GM23248 (cell line): ENCODE data around the gene NTMT1. TPM values are rescaled to one million over a fixed set of nuclear protein-coding genes. Genes with fewer than 3 reads are reported as not detected.

Source experiments
- DNase-seq: peaks from one replicate; pipeline ENCODE4 v3.0.0-alpha.2; 2015
- H2AFZ ChIP-seq: fragments of 200-600 bp; sonication (generic); 2 replicates; pipeline ENCODE4 v1.6.1; 2016; ENCODE audit warnings: antibody characterized with exemption
- H3F3A ChIP-seq: fragments of 200-600 bp; sonication (generic); 2 replicates; pipeline ENCODE4 v1.6.1; 2016; ENCODE audit warnings: mild to moderate bottlenecking, antibody characterized with exemption, mixed run types; ENCODE audit not compliant: insufficient read depth
- H3K27ac ChIP-seq: fragments of 200-600 bp; sonication (generic); 2 replicates; pipeline ENCODE4 v1.5.1; 2016; ENCODE audit warnings: mild to moderate bottlenecking
- H3K27me3 ChIP-seq: fragments of 200-600 bp; sonication (generic); replicated peaks from 2 replicates; pipeline ENCODE4 v1.6.1; 2016; ENCODE audit warnings: mild to moderate bottlenecking; ENCODE audit not compliant: insufficient read depth
- H3K36me3 ChIP-seq: fragments of 200-600 bp; sonication (generic); 2 replicates; pipeline ENCODE4 v1.6.1; 2016; ENCODE audit warnings: low read depth, mild to moderate bottlenecking
- H3K4me1 ChIP-seq: fragments of 200-600 bp; sonication (generic); 2 replicates; pipeline ENCODE4 v1.6.1; 2016; ENCODE audit warnings: mild to moderate bottlenecking; ENCODE audit not compliant: insufficient read depth
- H3K4me2 ChIP-seq: fragments of 200-600 bp; sonication (generic); one replicate; pipeline ENCODE4 v1.6.1; 2016; ENCODE audit warnings: mild to moderate bottlenecking; ENCODE audit not compliant: unreplicated experiment
- H3K4me3 ChIP-seq: fragments of 200-600 bp; sonication (generic); 2 replicates; pipeline ENCODE4 v1.5.1; 2016; ENCODE audit warnings: mild to moderate bottlenecking
- H3K79me2 ChIP-seq: fragments of 200-600 bp; sonication (generic); 2 replicates; pipeline ENCODE4 v1.6.1; 2016; ENCODE audit warnings: mild to moderate bottlenecking; ENCODE audit not compliant: insufficient read depth
- H3K9ac ChIP-seq: fragments of 200-600 bp; sonication (generic); 2 replicates; pipeline ENCODE4 v1.6.1; 2016; ENCODE audit warnings: mild to moderate bottlenecking
- H3K9me2 ChIP-seq: fragments of 200-600 bp; sonication (generic); 2 replicates; pipeline ENCODE4 v1.6.1; 2016; ENCODE audit warnings: mixed run types, mild to moderate bottlenecking, moderate library complexity; ENCODE audit not compliant: insufficient read depth
- H3K9me3 ChIP-seq: fragments of 200-600 bp; sonication (generic); one replicate; pipeline ENCODE4 v1.6.1; 2017; ENCODE audit warnings: low read depth
- H4K20me1 ChIP-seq: fragments of 200-600 bp; sonication (generic); 2 replicates; pipeline ENCODE4 v1.6.0; 2016; ENCODE audit not compliant: insufficient read depth
- EZH2 ChIP-seq: fragments of 200-600 bp; sonication (generic); IDR thresholded peaks from 2 replicates; pipeline ENCODE4 v1.6.1; 2018; ENCODE audit warnings: antibody characterized with exemption, mild to moderate bottlenecking; ENCODE audit not compliant: insufficient read depth, poor library complexity, severe bottlenecking
- EZH2phosphoT487 ChIP-seq: fragments of 200-600 bp; sonication (generic); IDR thresholded peaks from 2 replicates; pipeline ENCODE4 v1.6.1; 2018; ENCODE audit warnings: antibody characterized with exemption, moderate library complexity, mild to moderate bottlenecking, low read depth; ENCODE audit not compliant: insufficient read depth
- WGBS, 2 experiments: methylation state at CpG; one replicate each; pipeline ENCODE4 v1.1.6; 2015 to 2017; ENCODE audit warnings: low lambda C conversion rate in 2 of 2, low coverage in 1 of 2; ENCODE audit errors: missing lambda C conversion rate in 2 of 2; 5-methylcytosine and 5-hydroxymethylcytosine counted together
- in situ Hi-C: fragments of 300-500 bp; cut with MboI; formaldehyde crosslinking; loops from 2 replicates; pipeline ENCODE4 v1.15.0; 2020
- polyA plus RNA-seq: library from polyadenylated mRNA; unstranded; fragments of >200 nt; fragmentation: Nextera tagmentation; extraction: Ambion mirVana; gene quantifications from 2 replicates; pipeline ENCODE4 v1.2.1, GENCODE V29; 2016
- total RNA-seq: library from RNA; depleted of rRNA; stranded (reverse); fragments of >200 nt; shearing (Covaris generic); gene quantifications from 2 replicates; pipeline ENCODE4 v1.2.3, GENCODE V29; 2014

Gene NTMT1
- total and polyA plus RNA-seq, 2 experiments from 2014 or later: 44.5 to 115 TPM

- no peaks in the 10 kb centered on the region for H3K36me3 ChIP-seq
- H3K9me3 ChIP-seq: no peaks in the 10 kb centered on the region
- peaks cover 23% of the 10 kb centered on the region; the same call in 1 of the 2 replicates for H3F3A ChIP-seq
- peaks cover 98% of the 10 kb centered on the region for H3K79me2 ChIP-seq
- peaks cover 35% of the 10 kb centered on the region for H3K4me1 ChIP-seq
- no peaks in the 10 kb centered on the region for H4K20me1 ChIP-seq
- no peak for TF ChIP-seq EZH2phosphoT487
- no peak for TF ChIP-seq EZH2
- H3K27ac ChIP-seq: peak overlapping the region; percentile 49
- H3K9ac ChIP-seq: peak overlapping the region; percentile 71
- H2AFZ ChIP-seq: no peak overlapping the region
- no peaks in the 10 kb centered on the region for H3K27me3 ChIP-seq
- H3K4me2 ChIP-seq: peak overlapping the region; percentile 32
- WGBS, 2 experiments: 23 to 30% methylated on average over 24 to 27 of the region's 27 CpGs
- no peak overlapping the region for H3K4me3 ChIP-seq
- DNase-seq: peak; percentile 54
- H3K9me2 ChIP-seq: no peaks in the 10 kb centered on the region
- in situ Hi-C loops: no loop called here
Observed at GRCh38 chr9:129675620-129676019, 49.7 kb downstream of the NTMT1 start.

- peak overlapping the region; percentile 71 for H3K9ac ChIP-seq
- no peaks in the 10 kb centered on the region for H3K27me3 ChIP-seq
- H3F3A ChIP-seq: peaks cover 16% of the 10 kb centered on the region; the same call in 1 of the 2 replicates
- peaks cover 28% of the 10 kb centered on the region for H3K4me1 ChIP-seq
- peaks cover 98% of the 10 kb centered on the region for H3K79me2 ChIP-seq
- no peaks in the 10 kb centered on the region for H3K9me3 ChIP-seq
- WGBS, 2 experiments: 40 to 44% methylated on average over 4 of the region's 4 CpGs
- peak overlapping the region; percentile 31 for H3K4me2 ChIP-seq
- no peak overlapping the region for H3K4me3 ChIP-seq
- H3K27ac ChIP-seq: peak overlapping the region; percentile 49
- H2AFZ ChIP-seq: no peak overlapping the region
- TF ChIP-seq EZH2 (no peak), EZH2phosphoT487 (no peak)
- in situ Hi-C loops: no loop called here
- H3K9me2 ChIP-seq: no peaks in the 10 kb centered on the region
- no peaks in the 10 kb centered on the region for H3K36me3 ChIP-seq
- no peak for DNase-seq
- H4K20me1 ChIP-seq: no peaks in the 10 kb centered on the region
Observed at GRCh38 chr9:129676287-129676686, 50.3 kb downstream of the NTMT1 start.

DNA sequence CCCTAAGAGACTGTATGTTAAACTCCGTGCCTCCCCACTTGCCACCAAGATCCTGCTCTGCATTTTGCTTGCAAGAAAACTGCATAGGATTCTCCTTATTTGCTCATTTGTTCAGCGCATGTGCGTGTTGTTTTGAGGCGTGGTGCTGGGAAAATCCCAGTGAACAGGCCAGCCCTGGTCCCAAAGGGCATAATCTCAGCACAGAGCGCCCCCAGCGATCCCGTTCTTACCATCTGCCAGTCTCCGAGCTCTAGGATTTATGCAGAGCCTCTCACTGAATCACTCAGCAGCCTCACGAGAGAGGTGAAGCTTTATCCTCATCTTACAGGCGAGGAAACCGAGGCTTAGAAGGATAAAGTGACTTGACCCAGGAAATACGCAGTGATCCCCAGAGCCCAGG lies 51.0 kb downstream of the NTMT1 start:
- DNase-seq: peak; percentile 89
- Histone ChIP-seq H4K20me1 (no peaks in the 10 kb centered on the region), H3K9me3 (no peaks in the 10 kb centered on the region), H3K4me3 (no peak overlapping the region), H3K4me1 (peaks cover 26% of the 10 kb centered on the region), H2AFZ (no peak overlapping the region), H3K9me2 (no peaks in the 10 kb centered on the region), H3K27ac (peak overlapping the region; percentile 49), H3K9ac (peak overlapping the region; percentile 71), H3K4me2 (peak overlapping the region; percentile 31), H3K27me3 (no peaks in the 10 kb centered on the region), H3K36me3 (no peaks in the 10 kb centered on the region), H3K79me2 (peaks cover 98% of the 10 kb centered on the region), H3F3A (peaks cover 15% of the 10 kb centered on the region; the same call in 1 of the 2 replicates)
- no peak for TF ChIP-seq EZH2
- in situ Hi-C loops: no loop called here
- WGBS, 2 experiments: 20 to 21% methylated on average over 12 of the region's 12 CpGs

DNA sequence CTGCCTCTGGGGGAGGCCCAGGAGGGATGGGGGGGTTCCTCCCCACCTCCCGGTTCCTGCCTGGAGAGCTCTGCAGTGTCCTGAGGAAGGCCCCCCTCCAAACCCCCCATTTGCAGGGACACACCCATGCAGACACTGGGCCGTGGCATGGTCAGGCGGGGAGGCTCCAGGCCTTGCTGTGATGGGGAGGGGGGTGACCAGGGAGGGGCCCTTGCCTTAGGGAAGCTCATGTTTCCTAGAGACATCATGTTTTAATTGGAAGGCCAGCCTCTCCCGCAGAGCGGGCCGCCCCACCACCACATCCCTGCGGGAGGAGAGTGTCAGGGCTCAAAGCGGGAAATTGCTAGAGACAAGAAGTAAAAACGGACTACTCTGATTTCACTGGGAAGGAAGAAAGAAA lies 51.5 kb downstream of the NTMT1 start:
- Histone ChIP-seq H3K9me3 (no peaks in the 10 kb centered on the region), H3K36me3 (no peaks in the 10 kb centered on the region), H3K27ac (peak overlapping the region; percentile 49), H3K4me1 (peaks cover 26% of the 10 kb centered on the region), H3F3A (peaks cover 15% of the 10 kb centered on the region; the same call in 1 of the 2 replicates), H3K9me2 (no peaks in the 10 kb centered on the region), H3K4me3 (no peak overlapping the region), H3K79me2 (peaks cover 98% of the 10 kb centered on the region), H3K4me2 (peak overlapping the region; percentile 31), H3K27me3 (no peaks in the 10 kb centered on the region), H2AFZ (no peak overlapping the region), H3K9ac (peak overlapping the region; percentile 71), H4K20me1 (no peaks in the 10 kb centered on the region)
- no peak for DNase-seq
- TF ChIP-seq EZH2phosphoT487: no peak
- no peak for TF ChIP-seq EZH2
- in situ Hi-C loops: no loop called here
- WGBS, 2 experiments: 42 to 44% methylated on average over 9 of the region's 9 CpGs

DNA sequence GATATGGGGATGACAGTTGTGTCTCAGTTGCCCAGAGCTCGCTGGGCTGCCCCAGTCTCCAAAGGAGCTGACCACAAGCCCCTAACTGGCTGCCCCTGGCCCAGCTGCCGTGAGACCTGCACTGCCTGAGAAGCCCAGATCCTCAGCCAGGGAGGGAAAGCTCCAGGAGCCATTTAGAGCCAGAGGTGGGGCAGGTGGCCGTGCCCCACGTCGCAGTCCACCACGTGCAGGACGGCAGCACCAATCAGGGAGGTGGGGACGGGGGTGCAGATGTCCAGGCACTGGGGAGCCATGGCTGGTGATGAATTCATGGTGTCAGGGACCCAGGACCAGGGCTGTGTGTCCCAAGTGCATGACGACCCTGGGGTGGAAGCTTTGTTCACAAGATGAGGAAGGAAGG lies 52.9 kb downstream of the NTMT1 start:
- Histone ChIP-seq H3K27me3 (no peaks in the 10 kb centered on the region), H3K27ac (no peak overlapping the region), H4K20me1 (no peaks in the 10 kb centered on the region), H3K4me3 (no peak overlapping the region), H3K9ac (no peak overlapping the region), H2AFZ (no peak overlapping the region), H3K79me2 (peaks cover 98% of the 10 kb centered on the region), H3K9me2 (no peaks in the 10 kb centered on the region), H3K4me1 (peaks cover 26% of the 10 kb centered on the region), H3K4me2 (no peak overlapping the region), H3K9me3 (no peaks in the 10 kb centered on the region), H3K36me3 (peaks cover 3% of the 10 kb centered on the region; the same call in 1 of the 2 replicates), H3F3A (peaks cover 11% of the 10 kb centered on the region; the same call in 1 of the 2 replicates)
- 68 to 69% methylated on average over 8 to 9 of the region's 9 CpGs for WGBS, 2 experiments
- no peak for DNase-seq
- TF ChIP-seq EZH2: no peak
- TF ChIP-seq EZH2phosphoT487: no peak
- in situ Hi-C loops: no loop called here
